ENCODE measurements around the gene SMAD2.
"Not testable (repeated sequence)": the region's sequence is repeated elsewhere in the genome, so short reads cannot be mapped to it uniquely, and the experiment has no call there.

Gene SMAD2

DNA sequence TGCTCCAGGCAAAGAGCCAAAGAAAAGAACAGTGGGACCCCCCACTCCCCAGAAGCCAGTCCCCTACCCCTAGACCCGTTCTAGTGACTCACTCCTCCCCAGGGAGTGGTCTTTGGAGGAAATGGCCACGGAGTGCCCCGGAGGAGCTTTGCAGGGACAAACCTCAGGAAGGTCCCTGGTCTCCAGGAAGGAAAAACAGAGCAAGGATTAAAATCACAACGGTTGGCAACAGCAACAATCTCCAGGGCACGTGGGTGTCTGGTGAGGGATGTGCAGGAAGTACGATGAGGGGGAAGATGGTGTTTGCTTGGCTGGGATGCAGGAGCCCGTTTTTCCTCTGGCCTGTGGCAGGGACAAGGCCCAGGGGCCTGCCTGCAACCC lies 135.0 kb downstream of the SMAD2 start:
- no peak for DNase-seq (ENCODE audit: low read depth in 2 of 2, low spot score in 1 of 2)

DNA sequence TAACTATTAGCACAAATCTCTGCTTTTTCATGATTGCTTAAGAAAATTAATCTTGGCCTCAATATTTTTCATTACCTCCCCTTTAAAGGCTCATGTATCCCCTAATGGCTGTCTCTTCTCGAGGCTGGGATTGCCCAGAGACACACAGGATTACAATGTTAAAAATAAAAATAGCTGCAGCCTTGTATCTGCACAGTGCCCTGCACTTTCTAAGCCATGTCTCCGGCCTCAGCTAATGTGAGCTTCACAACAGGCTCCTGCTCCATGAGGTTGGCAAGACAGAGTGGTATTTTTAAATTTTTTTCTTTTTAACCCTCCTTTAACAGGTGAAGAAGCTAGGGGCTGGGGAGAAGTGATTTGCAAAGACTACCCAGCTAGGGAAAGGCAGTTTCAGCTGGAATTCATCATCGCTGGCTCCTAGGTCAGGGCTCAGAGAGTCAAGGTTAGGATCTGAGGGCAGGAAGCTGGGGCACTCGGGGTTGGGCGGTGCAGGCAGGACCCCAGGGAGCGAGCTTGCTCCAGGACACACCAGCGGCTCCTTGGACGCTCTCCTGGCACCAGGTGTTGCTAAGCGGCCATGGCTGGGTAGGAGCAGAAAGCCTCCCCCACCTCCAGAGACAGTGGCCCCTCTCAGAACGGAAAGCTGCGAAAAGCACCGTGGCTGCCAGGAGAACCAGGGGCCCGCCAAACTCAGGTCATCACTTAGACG lies 135.6 kb downstream of the SMAD2 start:
- no peak for DNase-seq (ENCODE audit: low read depth in 2 of 2, low spot score in 1 of 2)

DNA sequence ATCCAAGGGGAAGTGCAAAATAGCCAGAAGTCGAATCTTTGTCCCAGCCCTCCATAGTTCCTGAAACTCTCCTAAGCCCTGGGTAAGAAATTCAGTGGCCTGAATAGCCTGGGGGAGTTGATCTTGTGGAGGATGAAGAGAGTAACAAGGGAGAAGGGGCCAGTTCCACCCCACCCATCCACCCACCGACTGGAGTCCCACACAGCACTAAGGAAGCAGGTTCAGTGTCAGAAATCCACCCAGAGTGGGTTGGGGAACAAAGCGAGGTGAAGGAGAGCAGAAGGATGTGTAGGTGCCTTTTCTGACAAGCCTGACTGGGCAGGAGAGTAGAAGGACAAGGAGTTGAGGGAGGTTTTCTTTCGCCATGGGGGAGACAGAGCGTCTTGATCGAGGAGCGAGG lies 136.8 kb downstream of the SMAD2 start:
- no peak for DNase-seq (ENCODE audit: low read depth in 2 of 2, low spot score in 1 of 2)

DNA sequence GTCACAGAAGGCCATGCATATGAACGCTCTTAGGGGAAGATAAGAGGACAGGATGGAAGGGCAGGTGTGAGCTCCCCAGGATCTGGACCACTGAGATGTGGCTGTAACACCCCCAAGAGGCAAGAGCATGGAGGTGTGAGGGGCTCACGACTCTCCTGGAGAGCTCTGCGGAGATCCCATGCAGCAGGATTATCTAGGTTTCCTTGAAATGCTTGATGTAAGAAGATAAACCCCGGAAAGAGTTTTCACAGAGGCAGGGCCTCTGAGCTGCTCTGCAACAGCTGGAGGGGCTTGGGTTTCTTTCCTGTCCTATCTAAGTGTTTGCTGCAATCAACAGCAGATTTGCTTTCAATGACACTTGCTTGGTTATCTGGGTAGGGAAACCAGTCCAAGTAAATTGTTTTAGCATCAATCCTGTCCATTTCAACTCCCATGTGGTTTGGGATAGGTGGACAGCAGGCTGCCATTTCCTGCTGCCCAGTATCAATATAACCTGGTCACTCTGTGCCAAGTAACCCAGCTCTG lies 138.9 kb downstream of the SMAD2 start:
- DNase-seq (ENCODE audit: low read depth in 2 of 2, low spot score in 1 of 2), result no peak

DNA sequence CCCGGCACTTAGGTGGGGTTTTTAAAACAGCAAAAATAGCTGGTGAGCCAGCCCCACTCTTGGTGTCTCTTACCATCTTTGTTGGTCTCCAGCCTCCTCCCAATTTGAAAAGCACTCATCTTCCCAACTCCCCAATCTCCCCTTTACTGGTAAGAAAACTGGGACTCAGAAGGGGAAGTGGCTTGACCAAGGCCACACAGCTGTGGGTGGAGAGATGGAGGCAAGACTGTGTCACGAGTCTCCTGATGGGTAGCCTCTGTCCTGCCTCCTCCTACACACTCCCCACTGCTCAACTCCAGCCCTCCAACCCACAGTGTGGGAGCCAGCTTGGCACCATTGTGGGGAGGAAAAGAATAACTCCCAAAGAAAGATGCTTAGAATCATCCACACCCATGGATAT lies 140.4 kb downstream of the SMAD2 start:
- no peak for DNase-seq (ENCODE audit: low read depth in 2 of 2, low spot score in 1 of 2)

DNA sequence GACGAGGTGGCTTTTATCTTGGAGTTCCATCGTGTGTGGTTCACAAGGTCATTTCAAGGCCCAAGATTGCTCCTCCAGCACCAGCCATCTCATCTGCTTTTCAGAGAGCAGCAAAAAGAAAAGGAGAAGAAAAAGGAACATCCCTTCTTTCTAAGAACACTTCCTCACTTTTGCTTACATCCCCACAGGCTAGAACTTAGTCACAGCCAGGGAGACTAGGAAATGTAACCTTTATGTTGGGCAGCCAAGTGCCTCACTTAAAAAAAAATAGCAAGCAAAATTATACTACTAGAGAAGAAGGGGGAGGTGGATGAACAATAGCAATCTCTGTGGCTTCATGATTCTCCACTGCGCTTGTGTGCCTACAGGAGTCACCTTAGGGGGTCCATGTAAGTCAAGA lies 141.8 kb downstream of the SMAD2 start:
- no peak for DNase-seq (ENCODE audit: low read depth in 2 of 2, low spot score in 1 of 2)

DNA sequence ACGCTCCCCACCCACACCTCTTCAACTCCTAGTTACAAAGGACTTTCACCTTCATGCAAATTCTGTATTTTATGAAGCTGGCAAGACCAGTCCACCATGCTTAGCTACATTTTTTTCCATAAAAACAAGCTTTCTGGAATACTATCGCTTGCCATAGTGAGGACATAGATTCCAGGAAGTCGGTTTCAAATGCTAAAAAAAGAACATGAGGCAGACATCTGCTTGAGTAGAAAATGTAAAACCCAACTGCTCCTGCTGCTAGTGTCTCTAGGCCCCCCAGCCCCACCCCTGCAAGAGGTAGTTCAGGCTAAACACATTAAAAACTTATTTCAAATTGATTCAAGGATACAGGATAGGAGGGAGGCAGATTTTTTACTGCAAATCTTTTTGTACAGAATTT lies 148.9 kb downstream of the SMAD2 start:
- DNase-seq (ENCODE audit: low read depth in 2 of 2, low spot score in 1 of 2), result no peak

DNA sequence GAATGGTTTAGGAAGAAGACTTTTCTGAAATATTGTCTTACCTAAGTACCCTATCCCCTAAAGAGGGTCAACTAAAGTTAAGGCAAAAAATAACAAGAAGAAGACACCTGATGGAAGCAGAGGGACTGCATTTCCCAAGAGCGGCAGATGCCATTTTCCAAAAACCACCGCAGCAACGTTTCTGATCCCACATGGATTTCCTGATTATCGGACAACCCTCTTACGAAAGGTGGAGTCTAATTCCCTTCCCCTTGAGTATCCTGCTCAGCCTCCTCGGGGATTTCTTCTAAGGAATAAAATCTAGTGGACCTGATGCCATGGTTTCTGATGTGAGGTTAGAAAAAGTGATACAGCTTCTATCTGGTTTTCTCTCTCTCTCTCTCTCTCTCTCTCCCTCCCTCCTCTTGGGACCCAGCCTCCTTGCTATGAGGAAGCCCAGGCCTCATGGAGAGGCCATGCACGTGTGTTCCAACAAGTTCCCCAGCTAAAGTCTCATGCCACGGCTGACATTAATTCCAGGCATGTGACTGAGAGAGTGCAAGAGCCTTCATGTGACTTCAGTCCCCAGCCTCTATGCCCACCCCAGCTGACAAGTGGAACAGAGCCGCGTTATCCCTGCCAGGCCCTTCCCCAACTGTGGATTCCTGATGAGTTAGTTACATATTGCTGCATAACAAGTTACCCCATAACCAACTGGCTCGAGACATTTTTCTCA lies 150.3 kb downstream of the SMAD2 start:
- DNase-seq (ENCODE audit: low read depth in 2 of 2, low spot score in 1 of 2), result no peak

DNA sequence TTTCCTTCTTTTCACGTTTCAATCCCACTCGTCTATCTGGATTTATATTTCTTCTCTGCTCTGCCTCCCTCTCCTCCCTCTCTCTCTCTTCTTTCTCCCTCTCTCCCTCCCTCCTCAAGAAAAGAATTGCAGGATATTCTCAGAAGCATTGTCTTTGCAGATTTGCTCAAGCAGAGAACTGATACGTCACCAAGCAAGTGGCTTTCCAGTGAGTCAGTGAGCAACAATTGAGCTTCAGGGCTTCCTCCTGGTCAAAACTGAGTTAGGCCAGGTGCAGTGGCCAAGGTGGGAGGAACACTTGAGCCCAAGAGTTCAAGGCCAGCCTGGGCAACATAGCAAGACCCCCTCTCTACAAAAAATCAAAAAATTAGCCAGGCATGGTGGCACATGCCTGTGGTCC lies 151.1 kb downstream of the SMAD2 start:
- DNase-seq (ENCODE audit: low read depth in 2 of 2, low spot score in 1 of 2), result no peak

DNA sequence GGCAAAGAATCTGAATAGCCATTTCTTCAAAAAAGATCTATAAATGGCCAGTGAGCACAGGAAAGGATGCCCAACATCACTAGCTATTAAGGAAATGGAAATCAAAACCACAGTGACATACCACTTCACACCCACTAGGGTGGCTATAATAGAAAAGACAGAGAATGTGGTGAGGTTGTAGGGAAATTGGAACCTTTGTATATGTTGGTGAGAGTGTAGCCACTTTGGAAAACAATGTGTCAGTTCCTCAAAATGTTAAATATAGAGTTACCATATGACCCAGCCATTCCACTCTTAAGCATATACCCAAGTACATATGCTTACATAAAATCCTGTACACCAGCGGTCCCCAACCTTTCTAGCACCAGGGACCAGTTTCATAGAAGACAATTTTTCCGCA lies 152.8 kb downstream of the SMAD2 start:
- no peak for DNase-seq (ENCODE audit: low read depth in 2 of 2, low spot score in 1 of 2)

DNA sequence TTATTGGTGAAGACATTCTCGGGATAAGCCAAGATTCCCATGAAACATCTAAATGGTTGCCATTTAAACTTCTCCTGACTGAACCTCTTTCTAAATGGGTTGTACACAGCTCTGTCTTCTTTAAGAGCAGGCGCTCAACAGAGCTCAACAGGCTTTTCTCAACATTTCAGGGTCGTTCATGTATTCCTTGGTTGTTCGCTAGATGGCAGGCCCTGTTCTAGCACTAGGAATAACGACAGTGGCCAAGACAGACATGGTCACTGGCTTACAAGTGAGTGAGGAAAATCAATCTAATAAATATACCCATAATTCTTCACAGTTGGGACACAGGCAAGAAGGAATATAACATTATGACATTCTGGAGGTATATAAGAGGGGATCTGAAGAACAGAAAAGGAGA lies 154.5 kb downstream of the SMAD2 start:
- DNase-seq (ENCODE audit: low read depth in 2 of 2, low spot score in 1 of 2), result no peak

DNA sequence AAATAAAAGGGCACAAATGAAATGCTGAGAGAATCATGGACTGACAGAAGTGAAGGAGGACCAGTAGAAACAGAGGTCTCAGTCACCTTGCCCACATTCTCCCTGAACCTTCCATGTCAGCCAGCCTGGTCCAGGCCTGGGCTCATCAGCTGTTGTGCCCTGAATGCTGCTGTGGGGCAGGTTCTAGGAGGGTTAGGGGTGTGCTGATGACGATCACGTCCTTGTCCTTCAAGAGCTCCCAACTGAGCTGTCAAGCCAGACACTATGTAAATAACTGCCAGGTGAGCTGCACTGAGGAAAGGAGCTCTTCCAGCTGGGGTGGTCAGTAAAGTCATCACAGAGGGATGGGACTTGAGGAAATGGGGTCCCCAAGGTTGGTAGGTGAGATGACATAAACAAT lies 156.5 kb downstream of the SMAD2 start:
- no peak for DNase-seq (ENCODE audit: low read depth in 2 of 2, low spot score in 1 of 2)

DNA sequence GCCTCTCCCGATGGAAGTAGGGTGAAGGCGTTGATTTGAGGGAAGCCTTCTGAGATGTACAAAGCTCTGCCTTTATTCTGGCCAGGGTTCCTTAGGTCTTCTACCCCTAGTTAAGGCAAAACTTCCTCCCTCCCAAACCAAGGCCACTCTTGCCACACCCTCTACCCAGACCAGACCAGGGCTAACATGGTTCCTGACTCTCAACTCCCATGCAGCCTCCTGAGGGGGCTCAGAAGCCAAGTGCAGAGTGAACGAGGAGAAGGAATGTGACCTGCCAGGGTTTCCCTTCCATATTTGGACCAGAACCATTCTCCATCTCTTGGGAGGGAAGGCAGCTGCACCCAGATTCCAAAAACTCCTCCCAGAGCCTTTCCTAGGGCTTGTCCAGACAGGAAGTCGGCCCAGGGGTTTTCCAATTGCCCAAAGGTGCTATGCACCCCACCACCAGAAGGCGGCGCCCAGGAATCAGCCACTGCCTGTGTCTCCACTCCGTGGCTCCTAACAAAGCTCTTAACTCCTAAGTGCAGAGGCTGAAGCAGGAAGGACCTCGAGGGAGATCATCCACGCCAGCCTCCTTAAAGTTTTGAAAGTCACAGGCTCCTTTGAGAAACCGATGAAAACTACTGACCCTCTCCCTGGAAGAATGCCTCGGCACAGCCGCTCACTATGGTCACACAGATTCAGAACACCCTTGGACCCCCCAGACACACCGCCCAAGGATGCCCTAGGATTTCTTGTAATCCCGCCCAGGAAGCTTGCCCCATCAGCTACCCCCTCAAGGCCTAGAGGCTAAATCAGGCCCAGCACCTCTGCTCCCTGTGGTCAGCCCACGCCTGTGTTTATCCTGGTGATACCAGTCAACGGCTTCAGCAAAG lies 157.8 kb downstream of the SMAD2 start:
- DNase-seq (ENCODE audit: low read depth in 2 of 2, low spot score in 1 of 2), result peak; percentile 16 to 32

DNA sequence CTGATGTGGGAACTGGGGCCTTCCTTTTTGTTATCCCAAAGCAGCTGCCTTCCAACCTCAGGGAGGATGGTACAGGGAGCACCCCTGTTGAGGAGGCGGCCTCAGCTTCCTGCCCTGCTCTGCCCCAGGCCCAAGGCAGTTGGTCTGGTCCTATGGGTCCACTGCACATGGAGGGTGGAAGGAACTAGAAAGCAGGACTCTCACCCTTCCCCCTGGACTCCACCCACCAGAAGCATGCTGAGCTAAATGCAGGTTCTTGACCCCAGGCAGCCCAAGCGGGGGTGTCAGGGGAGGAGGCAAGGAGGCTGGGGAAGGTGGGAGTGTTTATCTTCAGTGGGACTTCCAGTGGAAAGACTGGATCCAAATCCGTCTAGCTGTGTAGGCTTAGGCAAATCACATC lies 158.5 kb downstream of the SMAD2 start:
- no peak for DNase-seq (ENCODE audit: low read depth in 2 of 2, low spot score in 1 of 2)

DNA sequence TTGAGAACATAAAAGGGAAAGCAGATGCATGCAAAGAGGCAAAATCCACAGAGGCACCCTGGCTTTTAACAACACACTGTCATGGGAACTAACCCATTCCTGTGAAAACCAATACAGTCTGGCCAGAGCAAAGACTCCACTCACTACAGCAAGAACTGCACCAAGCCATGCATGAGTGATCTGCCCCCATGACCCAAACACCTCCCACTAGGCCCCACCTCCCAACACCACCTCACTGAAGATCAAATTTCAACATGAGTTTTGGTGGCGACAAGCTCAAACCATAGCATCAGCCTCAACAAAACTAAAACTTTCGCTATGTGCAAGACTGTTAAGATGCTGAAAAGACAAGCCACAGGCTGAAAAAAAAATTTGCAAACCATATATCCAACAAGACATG lies 162.8 kb downstream of the SMAD2 start:
- no peak for DNase-seq (ENCODE audit: low read depth in 2 of 2, low spot score in 1 of 2)

DNA sequence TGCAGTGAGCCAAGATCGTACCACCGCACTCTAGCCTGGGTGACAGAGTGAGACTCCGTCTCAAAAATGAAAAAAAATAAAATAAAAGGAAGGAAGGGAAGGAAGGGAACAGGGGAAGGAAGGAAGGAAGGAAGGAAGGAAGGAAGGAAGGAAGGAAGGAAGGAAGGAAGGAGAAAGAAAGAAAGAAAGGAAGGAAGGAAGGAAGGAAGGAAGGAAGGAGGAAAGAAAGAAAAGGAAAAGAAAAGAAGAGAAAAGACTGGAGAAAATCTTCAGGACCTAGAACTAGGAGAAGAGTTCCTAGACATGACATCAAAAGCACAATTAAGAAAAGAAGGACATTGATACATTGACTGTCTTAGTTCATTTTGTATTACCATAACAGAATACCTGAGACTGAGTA lies 163.3 kb downstream of the SMAD2 start:
- not testable (repeated sequence) for DNase-seq (ENCODE audit: low read depth in 2 of 2, low spot score in 1 of 2)

Data from stimulated activated CD8-positive, alpha-beta memory T cell treated with anti-CD3 and anti-CD28 coated beads, Interleukin-4, amount 100 ng/mL, for 1 hour (primary cell).